GM23338 (cell line): ENCODE results near the gene LMX1B. TPM values are rescaled to one million over a fixed set of nuclear protein-coding genes. Genes with fewer than 3 reads are reported as not detected.

Experiments
- ATAC-seq: fragments of 200-7000 bp; cut with Tn5 transposase; 3 replicates; pipeline ENCODE4 v1.9.1; 2020
- DNase-seq: peaks from one replicate; pipeline ENCODE4 v3.0.0-alpha.2; 2015; ENCODE audit warnings: low spot score
- H2AFZ ChIP-seq: fragments of 200-600 bp; sonication (generic); 2 replicates; pipeline ENCODE4 v1.8.0; 2016; ENCODE audit warnings: antibody characterized with exemption, mild to moderate bottlenecking, moderate library complexity
- H3F3A ChIP-seq: fragments of 200-600 bp; sonication (generic); replicated peaks from 2 replicates; pipeline ENCODE4 v1.8.0; 2017; ENCODE audit warnings: antibody characterized with exemption, mixed run types, low read depth
- H3K27ac ChIP-seq: fragments of 200-600 bp; sonication (generic); 2 replicates; pipeline ENCODE4 v1.6.1; 2016; ENCODE audit warnings: low read depth
- H3K27me3 ChIP-seq: fragments of 200-600 bp; sonication (generic); 2 replicates; pipeline ENCODE4 v1.8.0; 2016; ENCODE audit warnings: mild to moderate bottlenecking, mixed run types, moderate library complexity; ENCODE audit not compliant: insufficient read depth
- H3K36me3 ChIP-seq: fragments of 200-600 bp; sonication (generic); 2 replicates; pipeline ENCODE4 v1.8.0; 2016; ENCODE audit warnings: mild to moderate bottlenecking; ENCODE audit not compliant: insufficient read depth
- H3K4me1 ChIP-seq: fragments of 200-600 bp; sonication (generic); 2 replicates; pipeline ENCODE4 v1.8.0; 2016; ENCODE audit warnings: mild to moderate bottlenecking, moderate library complexity; ENCODE audit not compliant: insufficient read depth
- H3K4me2 ChIP-seq: fragments of 200-600 bp; sonication (generic); 2 replicates; pipeline ENCODE4 v1.7.1; 2017; ENCODE audit warnings: mixed run types
- H3K4me3 ChIP-seq: fragments of 200-600 bp; sonication (generic); 2 replicates; pipeline ENCODE4 v1.6.1; 2016; ENCODE audit warnings: mixed run types
- H3K79me2 ChIP-seq: fragments of 200-600 bp; sonication (generic); replicated peaks from 2 replicates; pipeline ENCODE4 v1.8.0; 2017; ENCODE audit warnings: mild to moderate bottlenecking; ENCODE audit not compliant: insufficient read depth
- H3K9me2 ChIP-seq: fragments of 200-600 bp; sonication (generic); 2 replicates; pipeline ENCODE4 v1.8.0; 2017; ENCODE audit not compliant: insufficient read depth
- H4K20me1 ChIP-seq: fragments of 200-600 bp; sonication (generic); replicated peaks from 2 replicates; pipeline ENCODE4 v1.8.0; 2017; ENCODE audit warnings: mild to moderate bottlenecking; ENCODE audit not compliant: insufficient read depth
- H3K27ac Mint-ChIP-seq: 2 replicates; pipeline ENCODE4 v1.8.0; 2020; ENCODE audit warnings: inconsistent platforms, mild to moderate bottlenecking, moderate library complexity, mixed read lengths
- H3K27me3 Mint-ChIP-seq: 3 replicates; pipeline ENCODE4 v1.8.0; 2022; ENCODE audit warnings: low read depth, mild to moderate bottlenecking, moderate library complexity, mixed read lengths, inconsistent platforms; ENCODE audit not compliant: insufficient read depth, poor library complexity
- H3K36me3 Mint-ChIP-seq: 3 replicates; pipeline ENCODE4 v1.8.0; 2021; ENCODE audit warnings: low read depth, mild to moderate bottlenecking, inconsistent platforms, moderate library complexity, mixed read lengths
- H3K4me1 Mint-ChIP-seq: 3 replicates; pipeline ENCODE4 v1.8.0; 2020; ENCODE audit warnings: mild to moderate bottlenecking, inconsistent platforms, mixed read lengths
- H3K4me3 Mint-ChIP-seq: 3 replicates; pipeline ENCODE4 v1.8.0; 2021; ENCODE audit warnings: moderate library complexity, mild to moderate bottlenecking, inconsistent platforms, mixed read lengths
- H3K9me3 Mint-ChIP-seq: 3 replicates; pipeline ENCODE4 v1.8.0; 2020; ENCODE audit warnings: moderate library complexity, mild to moderate bottlenecking, inconsistent platforms, mixed read lengths
- CREB1 ChIP-seq: fragments of 250-450 bp; sonication (Bioruptor Pico); IDR thresholded peaks from 2 replicates; pipeline ENCODE4 v1.5.0; 2020; ENCODE audit warnings: low read depth, mild to moderate bottlenecking, moderate library complexity
- ETS1 ChIP-seq: IDR thresholded peaks from 2 replicates; pipeline ENCODE4 v1.6.1; 2016; ENCODE audit warnings: antibody characterized with exemption
- EZH2 ChIP-seq: fragments of 200-600 bp; sonication (generic); IDR thresholded peaks from one replicate; pipeline ENCODE4 v1.8.0; 2017; ENCODE audit warnings: antibody characterized with exemption, mild to moderate bottlenecking, low read depth; ENCODE audit not compliant: unreplicated experiment
- EZH2phosphoT487 ChIP-seq: fragments of 200-600 bp; sonication (generic); IDR thresholded peaks from one replicate; pipeline ENCODE4 v1.8.1; 2018; ENCODE audit warnings: antibody characterized with exemption; ENCODE audit not compliant: unreplicated experiment
- JUNB ChIP-seq: IDR thresholded peaks from one replicate; pipeline ENCODE4 v1.6.1; 2016; ENCODE audit warnings: antibody characterized with exemption; ENCODE audit not compliant: unreplicated experiment
- NANOG ChIP-seq: IDR thresholded peaks from 2 replicates; pipeline ENCODE4 v1.6.1; 2016; ENCODE audit warnings: antibody characterized with exemption, borderline replicate concordance
- POLR2AphosphoS5 ChIP-seq: IDR thresholded peaks from 2 replicates; pipeline ENCODE4 v1.6.1; 2016; ENCODE audit warnings: antibody characterized with exemption, low read depth
- STAT1 ChIP-seq: IDR thresholded peaks from one replicate; pipeline ENCODE4 v1.6.1; 2016; ENCODE audit warnings: antibody characterized with exemption; ENCODE audit not compliant: unreplicated experiment
- ZNF114 ChIP-seq: fragments of 250-450 bp; sonication (Bioruptor Pico); IDR thresholded peaks from 2 replicates; pipeline ENCODE4 v1.5.0; 2020; ENCODE audit warnings: mild to moderate bottlenecking, moderate library complexity
- ZNF331 ChIP-seq: fragments of 250-450 bp; sonication (Bioruptor Pico); IDR thresholded peaks from 2 replicates; pipeline ENCODE4 v1.5.0; 2020; ENCODE audit warnings: low read depth, mild to moderate bottlenecking, moderate library complexity
- polyA plus RNA-seq: library from polyadenylated mRNA; unstranded; fragments of >200 nt; fragmentation: Nextera tagmentation; extraction: Ambion mirVana; gene quantifications from 2 replicates; pipeline ENCODE4 v1.2.1, GENCODE V29; 2016
- total RNA-seq: library from RNA; depleted of rRNA; stranded (reverse); fragments of >200 nt; shearing (Covaris generic); gene quantifications from 2 replicates; pipeline ENCODE4 v1.2.3, GENCODE V29; 2014
- TF ChIP-seq, protein P1 (sequence below): fragments of 250-450 bp; sonication (Bioruptor Pico); IDR thresholded peaks from 2 replicates; pipeline ENCODE4 v1.5.0; 2020; ENCODE audit warnings: mild to moderate bottlenecking, moderate library complexity
- TF ChIP-seq, protein P2 (sequence below), 2 experiments: fragments of 200-600 bp in 1 of 2; sonication (generic) in 1 of 2; conservative IDR thresholded peaks; 2 replicates each; pipeline versions ENCODE4 v1.5.1 to v1.6.1; 2016 to 2017; ENCODE audit warnings: antibody characterized with exemption in 2 of 2, low read depth in 2 of 2, mild to moderate bottlenecking in 2 of 2, moderate library complexity in 1 of 2

Gene LMX1B
- total and polyA plus RNA-seq, 2 experiments from 2014 or later = 0.08 to 0.21 TPM

DNA sequence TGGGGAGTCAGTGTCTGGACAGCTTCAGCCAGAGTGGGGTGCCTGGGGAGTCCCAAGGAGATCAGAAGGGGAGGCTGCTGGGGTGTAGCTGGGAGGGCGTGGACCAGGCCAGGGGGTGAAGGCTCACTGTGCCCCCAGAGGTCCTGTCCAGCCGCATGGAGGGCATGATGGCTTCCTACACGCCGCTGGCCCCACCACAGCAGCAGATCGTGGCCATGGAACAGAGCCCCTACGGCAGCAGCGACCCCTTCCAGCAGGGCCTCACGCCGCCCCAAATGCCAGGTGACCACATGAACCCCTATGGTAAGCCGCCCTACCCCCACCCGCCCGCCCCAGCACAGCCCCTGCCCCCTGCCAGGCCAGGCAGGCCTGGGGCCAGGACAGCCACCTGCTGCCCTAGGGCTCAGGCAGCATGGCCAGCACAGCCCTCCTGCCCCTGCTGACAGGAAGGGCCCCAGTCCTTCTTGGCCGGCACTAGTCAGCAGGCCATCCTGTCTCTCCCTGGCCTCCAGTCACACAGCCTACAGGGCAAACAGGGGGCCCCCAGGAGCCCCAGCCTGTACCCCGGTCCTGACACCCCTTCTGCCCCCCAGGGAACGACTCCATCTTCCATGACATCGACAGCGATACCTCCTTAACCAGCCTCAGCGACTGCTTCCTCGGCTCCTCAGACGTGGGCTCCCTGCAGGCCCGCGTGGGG lies 82.1 kb downstream of the LMX1B start (continued):
- TF ChIP-seq ETS1 = no peak
- no peak for TF ChIP-seq JUNB

DNA sequence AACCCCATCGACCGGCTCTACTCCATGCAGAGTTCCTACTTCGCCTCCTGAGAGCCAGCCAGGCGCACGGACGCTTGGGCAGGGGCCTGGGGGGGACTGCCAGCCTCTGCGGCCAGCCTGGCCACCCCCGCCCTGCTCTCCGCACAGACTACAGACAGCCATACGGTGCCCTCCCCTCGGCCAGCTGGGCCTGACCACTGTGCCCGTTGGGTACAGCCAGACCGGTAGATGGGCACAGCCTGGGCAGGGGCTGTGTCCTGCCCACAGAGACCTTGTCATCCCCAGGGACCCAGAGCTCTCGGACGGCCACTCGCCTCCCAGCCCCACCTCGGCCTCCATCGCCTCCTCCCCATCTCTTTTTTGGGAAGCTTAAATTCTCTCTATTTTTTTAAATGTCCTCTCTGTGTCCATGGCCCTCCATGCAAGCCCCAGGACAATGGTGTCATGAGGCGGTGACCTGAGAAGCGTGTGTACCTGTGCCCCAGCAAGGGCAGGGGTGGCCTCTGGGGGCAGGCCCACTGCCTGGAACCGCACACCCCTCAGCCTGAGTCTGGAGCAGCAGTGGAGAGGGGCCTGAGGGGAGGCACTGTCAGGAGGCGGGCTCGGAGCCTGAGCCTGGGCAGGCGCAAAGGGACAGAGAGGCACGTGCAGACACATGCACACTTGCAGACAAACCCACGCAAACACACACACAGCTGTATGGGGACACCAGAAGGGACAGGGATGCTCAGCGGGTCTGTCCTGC lies 82.8 kb downstream of the LMX1B start:
- H3K4me1 Mint-ChIP-seq = peaks cover 10% of the 10 kb centered on the region; the same call in 2 of the 3 replicates
- H3K36me3 Mint-ChIP-seq = no peaks in the 10 kb centered on the region
- Histone ChIP-seq H3K27ac (no peak overlapping the region), H3K4me1 (no peaks in the 10 kb centered on the region), H3K36me3 (no peaks in the 10 kb centered on the region), H3K4me2 (no peak overlapping the region), H3K79me2 (no peaks in the 10 kb centered on the region), H3F3A (no peaks in the 10 kb centered on the region), H3K4me3 (no peak overlapping the region), H3K27me3 (no peaks in the 10 kb centered on the region), H2AFZ (no peak overlapping the region), H3K9me2 (no peaks in the 10 kb centered on the region), H4K20me1 (no peaks in the 10 kb centered on the region)
- H3K27ac Mint-ChIP-seq = no peak overlapping the region
- H3K9me3 Mint-ChIP-seq = no peaks in the 10 kb centered on the region
- H3K27me3 Mint-ChIP-seq = peaks cover 20% of the 10 kb centered on the region
- no peak; the same call in 2 of the 3 replicates for ATAC-seq
- no peak for DNase-seq
- no peak overlapping the region for H3K4me3 Mint-ChIP-seq
- TF ChIP-seq CREB1 (CRISPR knock-in tag) = no peak
- TF ChIP-seq STAT1 = no peak
- no peak for TF ChIP-seq JUNB
- TF ChIP-seq POLR2AphosphoS5 = no peak
- TF ChIP-seq, protein P1, sequence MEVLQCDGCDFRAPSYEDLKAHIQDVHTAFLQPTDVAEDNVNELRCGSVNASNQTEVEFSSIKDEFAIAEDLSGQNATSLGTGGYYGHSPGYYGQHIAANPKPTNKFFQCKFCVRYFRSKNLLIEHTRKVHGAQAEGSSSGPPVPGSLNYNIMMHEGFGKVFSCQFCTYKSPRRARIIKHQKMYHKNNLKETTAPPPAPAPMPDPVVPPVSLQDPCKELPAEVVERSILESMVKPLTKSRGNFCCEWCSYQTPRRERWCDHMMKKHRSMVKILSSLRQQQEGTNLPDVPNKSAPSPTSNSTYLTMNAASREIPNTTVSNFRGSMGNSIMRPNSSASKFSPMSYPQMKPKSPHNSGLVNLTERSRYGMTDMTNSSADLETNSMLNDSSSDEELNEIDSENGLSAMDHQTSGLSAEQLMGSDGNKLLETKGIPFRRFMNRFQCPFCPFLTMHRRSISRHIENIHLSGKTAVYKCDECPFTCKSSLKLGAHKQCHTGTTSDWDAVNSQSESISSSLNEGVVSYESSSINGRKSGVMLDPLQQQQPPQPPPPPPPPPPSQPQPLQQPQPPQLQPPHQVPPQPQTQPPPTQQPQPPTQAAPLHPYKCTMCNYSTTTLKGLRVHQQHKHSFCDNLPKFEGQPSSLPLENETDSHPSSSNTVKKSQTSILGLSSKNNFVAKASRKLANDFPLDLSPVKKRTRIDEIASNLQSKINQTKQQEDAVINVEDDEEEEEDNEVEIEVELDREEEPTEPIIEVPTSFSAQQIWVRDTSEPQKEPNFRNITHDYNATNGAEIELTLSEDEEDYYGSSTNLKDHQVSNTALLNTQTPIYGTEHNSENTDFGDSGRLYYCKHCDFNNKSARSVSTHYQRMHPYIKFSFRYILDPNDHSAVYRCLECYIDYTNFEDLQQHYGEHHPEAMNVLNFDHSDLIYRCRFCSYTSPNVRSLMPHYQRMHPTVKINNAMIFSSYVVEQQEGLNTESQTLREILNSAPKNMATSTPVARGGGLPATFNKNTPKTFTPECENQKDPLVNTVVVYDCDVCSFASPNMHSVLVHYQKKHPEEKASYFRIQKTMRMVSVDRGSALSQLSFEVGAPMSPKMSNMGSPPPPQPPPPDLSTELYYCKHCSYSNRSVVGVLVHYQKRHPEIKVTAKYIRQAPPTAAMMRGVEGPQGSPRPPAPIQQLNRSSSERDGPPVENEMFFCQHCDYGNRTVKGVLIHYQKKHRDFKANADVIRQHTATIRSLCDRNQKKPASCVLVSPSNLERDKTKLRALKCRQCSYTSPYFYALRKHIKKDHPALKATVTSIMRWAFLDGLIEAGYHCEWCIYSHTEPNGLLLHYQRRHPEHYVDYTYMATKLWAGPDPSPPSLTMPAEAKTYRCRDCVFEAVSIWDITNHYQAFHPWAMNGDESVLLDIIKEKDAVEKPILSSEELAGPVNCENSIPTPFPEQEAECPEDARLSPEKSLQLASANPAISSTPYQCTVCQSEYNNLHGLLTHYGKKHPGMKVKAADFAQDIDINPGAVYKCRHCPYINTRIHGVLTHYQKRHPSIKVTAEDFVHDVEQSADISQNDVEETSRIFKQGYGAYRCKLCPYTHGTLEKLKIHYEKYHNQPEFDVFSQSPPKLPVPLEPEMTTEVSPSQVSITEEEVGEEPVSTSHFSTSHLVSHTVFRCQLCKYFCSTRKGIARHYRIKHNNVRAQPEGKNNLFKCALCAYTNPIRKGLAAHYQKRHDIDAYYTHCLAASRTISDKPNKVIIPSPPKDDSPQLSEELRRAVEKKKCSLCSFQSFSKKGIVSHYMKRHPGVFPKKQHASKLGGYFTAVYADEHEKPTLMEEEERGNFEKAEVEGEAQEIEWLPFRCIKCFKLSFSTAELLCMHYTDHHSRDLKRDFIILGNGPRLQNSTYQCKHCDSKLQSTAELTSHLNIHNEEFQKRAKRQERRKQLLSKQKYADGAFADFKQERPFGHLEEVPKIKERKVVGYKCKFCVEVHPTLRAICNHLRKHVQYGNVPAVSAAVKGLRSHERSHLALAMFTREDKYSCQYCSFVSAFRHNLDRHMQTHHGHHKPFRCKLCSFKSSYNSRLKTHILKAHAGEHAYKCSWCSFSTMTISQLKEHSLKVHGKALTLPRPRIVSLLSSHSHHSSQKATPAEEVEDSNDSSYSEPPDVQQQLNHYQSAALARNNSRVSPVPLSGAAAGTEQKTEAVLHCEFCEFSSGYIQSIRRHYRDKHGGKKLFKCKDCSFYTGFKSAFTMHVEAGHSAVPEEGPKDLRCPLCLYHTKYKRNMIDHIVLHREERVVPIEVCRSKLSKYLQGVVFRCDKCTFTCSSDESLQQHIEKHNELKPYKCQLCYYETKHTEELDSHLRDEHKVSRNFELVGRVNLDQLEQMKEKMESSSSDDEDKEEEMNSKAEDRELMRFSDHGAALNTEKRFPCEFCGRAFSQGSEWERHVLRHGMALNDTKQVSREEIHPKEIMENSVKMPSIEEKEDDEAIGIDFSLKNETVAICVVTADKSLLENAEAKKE = no peak
- TF ChIP-seq ZNF331 (CRISPR knock-in tag) = no peak
- no peak for TF ChIP-seq EZH2phosphoT487
- TF ChIP-seq EZH2 = no peak
- no peak for TF ChIP-seq ETS1
- no peak for TF ChIP-seq ZNF114 (CRISPR knock-in tag)
- TF ChIP-seq, protein P2, sequence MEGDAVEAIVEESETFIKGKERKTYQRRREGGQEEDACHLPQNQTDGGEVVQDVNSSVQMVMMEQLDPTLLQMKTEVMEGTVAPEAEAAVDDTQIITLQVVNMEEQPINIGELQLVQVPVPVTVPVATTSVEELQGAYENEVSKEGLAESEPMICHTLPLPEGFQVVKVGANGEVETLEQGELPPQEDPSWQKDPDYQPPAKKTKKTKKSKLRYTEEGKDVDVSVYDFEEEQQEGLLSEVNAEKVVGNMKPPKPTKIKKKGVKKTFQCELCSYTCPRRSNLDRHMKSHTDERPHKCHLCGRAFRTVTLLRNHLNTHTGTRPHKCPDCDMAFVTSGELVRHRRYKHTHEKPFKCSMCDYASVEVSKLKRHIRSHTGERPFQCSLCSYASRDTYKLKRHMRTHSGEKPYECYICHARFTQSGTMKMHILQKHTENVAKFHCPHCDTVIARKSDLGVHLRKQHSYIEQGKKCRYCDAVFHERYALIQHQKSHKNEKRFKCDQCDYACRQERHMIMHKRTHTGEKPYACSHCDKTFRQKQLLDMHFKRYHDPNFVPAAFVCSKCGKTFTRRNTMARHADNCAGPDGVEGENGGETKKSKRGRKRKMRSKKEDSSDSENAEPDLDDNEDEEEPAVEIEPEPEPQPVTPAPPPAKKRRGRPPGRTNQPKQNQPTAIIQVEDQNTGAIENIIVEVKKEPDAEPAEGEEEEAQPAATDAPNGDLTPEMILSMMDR (conservative IDR thresholded peaks at IDR 0.05; ENCODE audit: low read depth in 2 of 2) = no peak
- TF ChIP-seq NANOG = no peak
